ENCODE data around the gene TTC21A. TPM values are rescaled to one million over a fixed set of nuclear protein-coding genes. Genes with fewer than 3 reads are reported as not detected.

Gene TTC21A
- total and polyA plus RNA-seq, 2 of the 13 experiments (the other 11 are each of a cell fraction or from before 2014, with no cell fraction given), result 0.31 to 1.5 TPM

DNA sequence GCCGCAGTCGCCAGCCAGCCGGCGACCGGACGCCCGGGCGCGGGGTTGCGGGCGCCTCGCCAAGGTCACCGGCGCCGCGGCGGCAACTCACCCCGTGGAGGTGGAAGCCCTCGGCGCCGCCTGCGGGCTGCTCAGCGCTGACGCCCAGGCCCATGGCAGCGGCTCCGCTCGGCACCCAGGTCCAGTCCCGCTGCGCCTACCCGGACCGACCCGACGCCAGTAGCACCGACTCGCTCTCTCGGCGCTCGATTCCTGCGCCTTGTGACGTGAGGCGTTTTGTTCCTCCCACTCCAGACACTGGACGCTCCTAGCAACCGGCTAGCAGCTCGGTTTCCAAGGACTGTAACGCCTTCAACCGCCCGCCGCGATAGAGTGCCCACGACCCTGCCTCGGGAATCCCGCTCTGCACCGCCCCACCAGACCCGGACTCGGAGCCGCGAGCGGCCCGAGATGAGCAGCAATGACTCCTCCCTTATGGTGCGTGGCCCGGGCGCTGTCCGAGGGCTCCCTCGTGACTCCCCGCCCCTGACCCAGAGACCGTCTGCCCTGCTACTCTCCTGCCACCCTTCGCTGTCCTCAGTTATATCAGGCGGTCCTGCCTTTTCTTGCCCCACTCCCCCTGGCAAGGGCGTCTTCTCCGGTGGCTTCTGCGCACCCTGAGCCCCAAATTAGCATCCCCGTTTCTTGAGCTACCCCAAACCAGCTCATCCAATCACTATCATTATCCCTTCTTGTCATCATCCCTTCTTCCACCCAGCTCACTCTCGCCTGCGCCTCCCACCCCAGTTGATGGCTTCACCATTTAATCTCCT, at the start of gene TTC21A, which contains the start of gene GORASP1 (continued):
- TF ChIP-seq KAT8 (CRISPR knock-in tag; IDR thresholded peaks at IDR 0.05) (peak; percentile 8; the same call in 1 of the 2 replicates), JUN (CRISPR knock-in tag; IDR thresholded peaks at IDR 0.05) (0 out of 2 replicates have a peak, but pooled peaks have one; percentile 35), AHR (CRISPR knock-in tag; IDR thresholded peaks at IDR 0.05) (0 out of 2 replicates have a peak, but pooled peaks have one; percentile 34), SKI (IDR thresholded peaks at IDR 0.05; ENCODE audit: partially characterized antibody) (peak; percentile 68), RBAK (CRISPR knock-in tag; IDR thresholded peaks at IDR 0.05) (no peak), ETV5 (CRISPR knock-in tag; IDR thresholded peaks at IDR 0.05; ENCODE audit: borderline replicate concordance) (peak; percentile 16; the same call in 1 of the 2 replicates), ZNF382 (CRISPR knock-in tag; IDR thresholded peaks at IDR 0.05; ENCODE audit: borderline replicate concordance) (no peak), IRF2 (CRISPR knock-in tag; IDR thresholded peaks at IDR 0.05) (0 out of 2 replicates have a peak, but pooled peaks have one; percentile 17), ZNF724P (CRISPR knock-in tag; IDR thresholded peaks at IDR 0.05; ENCODE audit: borderline replicate concordance) (peak; percentile 68), NR2C2 (CRISPR knock-in tag; IDR thresholded peaks at IDR 0.05; ENCODE audit: borderline replicate concordance) (peak; percentile 65), ARID5B (CRISPR knock-in tag; IDR thresholded peaks at IDR 0.05) (peak; percentile 41), ZNF782 (CRISPR knock-in tag; IDR thresholded peaks at IDR 0.05; ENCODE audit: borderline replicate concordance) (peak; percentile 53), KDM2A (CRISPR knock-in tag; IDR thresholded peaks at IDR 0.05; ENCODE audit: borderline replicate concordance, low read depth) (peak; percentile 82; the same call in 1 of the 2 replicates), PHF8 (CRISPR knock-in tag; IDR thresholded peaks at IDR 0.05) (peak; percentile 80), ZMAT5 (CRISPR knock-in tag; IDR thresholded peaks at IDR 0.05; ENCODE audit: borderline replicate concordance, low read depth) (no peak), KLF6 (CRISPR knock-in tag; IDR thresholded peaks at IDR 0.05) (peak; percentile 86; the same call in 1 of the 2 replicates), CBX1 (IDR thresholded peaks at IDR 0.05; ENCODE audit: low read depth) (peak; percentile 16)
- TF ChIP-seq, protein P1, sequence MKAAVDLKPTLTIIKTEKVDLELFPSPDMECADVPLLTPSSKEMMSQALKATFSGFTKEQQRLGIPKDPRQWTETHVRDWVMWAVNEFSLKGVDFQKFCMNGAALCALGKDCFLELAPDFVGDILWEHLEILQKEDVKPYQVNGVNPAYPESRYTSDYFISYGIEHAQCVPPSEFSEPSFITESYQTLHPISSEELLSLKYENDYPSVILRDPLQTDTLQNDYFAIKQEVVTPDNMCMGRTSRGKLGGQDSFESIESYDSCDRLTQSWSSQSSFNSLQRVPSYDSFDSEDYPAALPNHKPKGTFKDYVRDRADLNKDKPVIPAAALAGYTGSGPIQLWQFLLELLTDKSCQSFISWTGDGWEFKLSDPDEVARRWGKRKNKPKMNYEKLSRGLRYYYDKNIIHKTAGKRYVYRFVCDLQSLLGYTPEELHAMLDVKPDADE (CRISPR knock-in tag; IDR thresholded peaks at IDR 0.05), result no peak
- TF ChIP-seq, protein P2, sequence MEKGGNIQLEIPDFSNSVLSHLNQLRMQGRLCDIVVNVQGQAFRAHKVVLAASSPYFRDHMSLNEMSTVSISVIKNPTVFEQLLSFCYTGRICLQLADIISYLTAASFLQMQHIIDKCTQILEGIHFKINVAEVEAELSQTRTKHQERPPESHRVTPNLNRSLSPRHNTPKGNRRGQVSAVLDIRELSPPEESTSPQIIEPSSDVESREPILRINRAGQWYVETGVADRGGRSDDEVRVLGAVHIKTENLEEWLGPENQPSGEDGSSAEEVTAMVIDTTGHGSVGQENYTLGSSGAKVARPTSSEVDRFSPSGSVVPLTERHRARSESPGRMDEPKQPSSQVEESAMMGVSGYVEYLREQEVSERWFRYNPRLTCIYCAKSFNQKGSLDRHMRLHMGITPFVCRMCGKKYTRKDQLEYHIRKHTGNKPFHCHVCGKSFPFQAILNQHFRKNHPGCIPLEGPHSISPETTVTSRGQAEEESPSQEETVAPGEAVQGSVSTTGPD (CRISPR knock-in tag; IDR thresholded peaks at IDR 0.05), result no peak
- TF ChIP-seq, protein P3, sequence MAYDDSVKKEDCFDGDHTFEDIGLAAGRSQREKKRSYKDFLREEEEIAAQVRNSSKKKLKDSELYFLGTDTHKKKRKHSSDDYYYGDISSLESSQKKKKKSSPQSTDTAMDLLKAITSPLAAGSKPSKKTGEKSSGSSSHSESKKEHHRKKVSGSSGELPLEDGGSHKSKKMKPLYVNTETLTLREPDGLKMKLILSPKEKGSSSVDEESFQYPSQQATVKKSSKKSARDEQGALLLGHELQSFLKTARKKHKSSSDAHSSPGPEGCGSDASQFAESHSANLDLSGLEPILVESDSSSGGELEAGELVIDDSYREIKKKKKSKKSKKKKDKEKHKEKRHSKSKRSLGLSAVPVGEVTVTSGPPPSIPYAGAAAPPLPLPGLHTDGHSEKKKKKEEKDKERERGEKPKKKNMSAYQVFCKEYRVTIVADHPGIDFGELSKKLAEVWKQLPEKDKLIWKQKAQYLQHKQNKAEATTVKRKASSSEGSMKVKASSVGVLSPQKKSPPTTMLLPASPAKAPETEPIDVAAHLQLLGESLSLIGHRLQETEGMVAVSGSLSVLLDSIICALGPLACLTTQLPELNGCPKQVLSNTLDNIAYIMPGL (CRISPR knock-in tag; IDR thresholded peaks at IDR 0.05; ENCODE audit: borderline replicate concordance in 1 of 2, low read depth in 1 of 2), result peak; percentile 57 to 81; a peak in 3 of 4 replicates

Measured in HepG2 (cell line).